Activated naive CD8-positive, alpha-beta T cell treated with anti-CD3 and anti-CD28 coated beads for 36 hours (primary cell): ENCODE measurements around the gene RPLP2. TPM values are rescaled to one million over a fixed set of nuclear protein-coding genes. Genes with fewer than 3 reads are reported as not detected.
A peak's percentile ranks its signal among the peaks of the same experiment; 100 is the strongest.

ENCODE experiments used
- DNase-seq: peaks from one replicate; pipeline ENCODE4 v3.0.0; 2021
- H3K27ac Mint-ChIP-seq: one replicate; pipeline ENCODE4 v1.8.0; 2022; ENCODE audit warnings: mild to moderate bottlenecking, moderate library complexity, mixed read lengths
- H3K27me3 Mint-ChIP-seq: one replicate; pipeline ENCODE4 v1.8.0; 2022; ENCODE audit warnings: mild to moderate bottlenecking, mixed read lengths
- H3K36me3 Mint-ChIP-seq: one replicate; pipeline ENCODE4 v1.8.0; 2021; ENCODE audit warnings: mild to moderate bottlenecking, mixed read lengths
- H3K4me1 Mint-ChIP-seq: one replicate; pipeline ENCODE4 v1.8.0; 2021; ENCODE audit warnings: mixed read lengths
- H3K4me3 Mint-ChIP-seq: one replicate; pipeline ENCODE4 v1.8.0; 2022; ENCODE audit warnings: mild to moderate bottlenecking, moderate library complexity, mixed read lengths
- H3K9me3 Mint-ChIP-seq: one replicate; pipeline ENCODE4 v1.8.0; 2022; ENCODE audit warnings: mixed read lengths
- total RNA-seq, 2 experiments: library from RNA; stranded (reverse); gene quantifications; one replicate each; pipeline ENCODE4 v1.2.3, GENCODE V29; 2021

RPLP2 gene
- total RNA-seq, 2 experiments from 2014 or later: 3,139 to 3,274 TPM

- Mint-ChIP-seq H3K9me3 (no peaks in the 10 kb centered on the region), H3K4me1 (peaks cover 25% of the 10 kb centered on the region), H3K36me3 (peaks cover 9% of the 10 kb centered on the region), H3K27me3 (peaks cover 43% of the 10 kb centered on the region), H3K4me3 (peak overlapping the region; percentile 60), H3K27ac (no peak overlapping the region)
- no peak for DNase-seq
These were observed 19.5 kb downstream of the RPLP2 start for GRCh38 chr11:829176-829846.

GRCh38 chr11:829847-830294 lies 20.1 kb downstream of the RPLP2 start:
- Mint-ChIP-seq H3K27me3 (peaks cover 43% of the 10 kb centered on the region), H3K36me3 (peaks cover 6% of the 10 kb centered on the region), H3K9me3 (no peaks in the 10 kb centered on the region), H3K4me3 (no peak overlapping the region), H3K27ac (no peak overlapping the region), H3K4me1 (peaks cover 26% of the 10 kb centered on the region)
- DNase-seq: no peak

- DNase-seq: peak; percentile 84
- no peaks in the 10 kb centered on the region for H3K36me3 Mint-ChIP-seq
- H3K27ac Mint-ChIP-seq: no peak overlapping the region
- H3K4me1 Mint-ChIP-seq: peaks cover 28% of the 10 kb centered on the region
- H3K4me3 Mint-ChIP-seq: no peak overlapping the region
- H3K9me3 Mint-ChIP-seq: no peaks in the 10 kb centered on the region
- H3K27me3 Mint-ChIP-seq: peaks cover 43% of the 10 kb centered on the region
These were observed 20.7 kb downstream of the RPLP2 start for GRCh38 chr11:830295-831117.

GRCh38 chr11:831118-831864 lies 21.5 kb downstream of the RPLP2 start:
- Mint-ChIP-seq H3K36me3 (no peaks in the 10 kb centered on the region), H3K4me1 (peaks cover 28% of the 10 kb centered on the region), H3K4me3 (no peak overlapping the region), H3K27me3 (peaks cover 43% of the 10 kb centered on the region), H3K9me3 (no peaks in the 10 kb centered on the region), H3K27ac (no peak overlapping the region)
- no peak for DNase-seq

- no peak for DNase-seq
- H3K36me3 Mint-ChIP-seq: no peaks in the 10 kb centered on the region
- peaks cover 40% of the 10 kb centered on the region for H3K27me3 Mint-ChIP-seq
- H3K27ac Mint-ChIP-seq: no peak overlapping the region
- H3K9me3 Mint-ChIP-seq: no peaks in the 10 kb centered on the region
- H3K4me1 Mint-ChIP-seq: peaks cover 24% of the 10 kb centered on the region
- no peak overlapping the region for H3K4me3 Mint-ChIP-seq
These were observed 22.3 kb downstream of the RPLP2 start for GRCh38 chr11:831961-832528.

GRCh38 chr11:832529-833113 lies 22.9 kb downstream of the RPLP2 start, which contains the start of gene CD151:
TSS of gene CD151 (plus strand) at chr11:832952. CDS start at chr11:836070, 3,118 bp downstream.
- H3K4me1 Mint-ChIP-seq: peaks cover 22% of the 10 kb centered on the region
- no peaks in the 10 kb centered on the region for H3K36me3 Mint-ChIP-seq
- peak; percentile 72 for DNase-seq
- no peaks in the 10 kb centered on the region for H3K9me3 Mint-ChIP-seq
- H3K4me3 Mint-ChIP-seq: peak within 1 kb of the TSS; percentile 72
- H3K27me3 Mint-ChIP-seq: peaks cover 37% of the 10 kb centered on the region
- peak within 1 kb of the TSS; percentile 42 for H3K27ac Mint-ChIP-seq

- Mint-ChIP-seq H3K4me3 (peak overlapping the region; percentile 72), H3K27me3 (peaks cover 31% of the 10 kb centered on the region), H3K36me3 (no peaks in the 10 kb centered on the region)
These were observed 23.5 kb downstream of the RPLP2 start for GRCh38 chr11:833114-833791.

GRCh38 chr11:833849-834311 lies 24.1 kb downstream of the RPLP2 start:
- peaks cover 1% of the 10 kb centered on the region for H3K36me3 Mint-ChIP-seq
- no peak for DNase-seq
- H3K9me3 Mint-ChIP-seq: no peaks in the 10 kb centered on the region
- H3K27me3 Mint-ChIP-seq: peaks cover 25% of the 10 kb centered on the region
- H3K4me3 Mint-ChIP-seq: peak overlapping the region; percentile 72
- peaks cover 19% of the 10 kb centered on the region for H3K4me1 Mint-ChIP-seq
- H3K27ac Mint-ChIP-seq: peak overlapping the region; percentile 42

More at GRCh38 chr11:833114-833791, 23.5 kb downstream of the RPLP2 start:
- DNase-seq: peak; percentile 65
- Mint-ChIP-seq H3K4me1 (peaks cover 19% of the 10 kb centered on the region), H3K27ac (no peak overlapping the region), H3K9me3 (no peaks in the 10 kb centered on the region)

GRCh38 chr11:834371-835316 lies 24.9 kb downstream of the RPLP2 start:
- Mint-ChIP-seq H3K4me3 (peak overlapping the region; percentile 72), H3K36me3 (peaks cover 4% of the 10 kb centered on the region), H3K9me3 (no peaks in the 10 kb centered on the region), H3K4me1 (peaks cover 14% of the 10 kb centered on the region), H3K27me3 (peaks cover 17% of the 10 kb centered on the region), H3K27ac (no peak overlapping the region)
- no peak for DNase-seq

- H3K4me1 Mint-ChIP-seq: peaks cover 24% of the 10 kb centered on the region
- H3K27ac Mint-ChIP-seq: no peak overlapping the region
- peaks cover 7% of the 10 kb centered on the region for H3K27me3 Mint-ChIP-seq
- H3K4me3 Mint-ChIP-seq: no peak overlapping the region
- no peak for DNase-seq
- no peaks in the 10 kb centered on the region for H3K9me3 Mint-ChIP-seq
- peaks cover 11% of the 10 kb centered on the region for H3K36me3 Mint-ChIP-seq
These were observed 26.5 kb downstream of the RPLP2 start for GRCh38 chr11:836274-836673.

- no peak overlapping the region for H3K27ac Mint-ChIP-seq
- H3K4me1 Mint-ChIP-seq: peaks cover 24% of the 10 kb centered on the region
- H3K27me3 Mint-ChIP-seq: peaks cover 3% of the 10 kb centered on the region
- no peak for DNase-seq
- H3K4me3 Mint-ChIP-seq: no peak overlapping the region
- H3K36me3 Mint-ChIP-seq: peaks cover 11% of the 10 kb centered on the region
- H3K9me3 Mint-ChIP-seq: no peaks in the 10 kb centered on the region
These were observed 26.9 kb downstream of the RPLP2 start for GRCh38 chr11:836700-837099.

GRCh38 chr11:837189-837989 lies 27.6 kb downstream of the RPLP2 start:
- H3K9me3 Mint-ChIP-seq: no peaks in the 10 kb centered on the region
- H3K27ac Mint-ChIP-seq: no peak overlapping the region
- peaks cover 11% of the 10 kb centered on the region for H3K36me3 Mint-ChIP-seq
- H3K27me3 Mint-ChIP-seq: no peaks in the 10 kb centered on the region
- DNase-seq: no peak
- no peak overlapping the region for H3K4me3 Mint-ChIP-seq
- H3K4me1 Mint-ChIP-seq: peaks cover 22% of the 10 kb centered on the region
